ENCODE results near the gene ZBTB20.

The ZBTB20 gene

GRCh38 chr3:114332342-114333179 is 814.5 kb downstream of the ZBTB20 start:
- Histone ChIP-seq H3K27ac (ENCODE audit: low read depth, low read length) (no peak overlapping the region), H3K4me2 (ENCODE audit: low read length) (no peak overlapping the region), H3K79me2 (ENCODE audit: control insufficient read depth, insufficient read depth, low read length) (no peaks in the 10 kb centered on the region), H2BK5ac (ENCODE audit: low read length) (no peak overlapping the region), H3K18ac (ENCODE audit: low read length) (no peak overlapping the region), H3K79me1 (ENCODE audit: low read length) (no peaks in the 10 kb centered on the region), H3K4ac (ENCODE audit: low read depth, low read length) (no peak overlapping the region), H3K27me3 (ENCODE audit: insufficient read depth, low read length, poor library complexity) (no peaks in the 10 kb centered on the region), H3K4me3 (ENCODE audit: low read length) (no peak overlapping the region), H3K56ac (ENCODE audit: low read length) (no peak overlapping the region), H3K9ac (ENCODE audit: low read length) (no peak overlapping the region), H3K36me3 (ENCODE audit: control insufficient read depth, insufficient read depth, low read length) (no peaks in the 10 kb centered on the region), H4K8ac (ENCODE audit: low read depth, low read length) (no peak overlapping the region), H2AK5ac (ENCODE audit: low read length) (no peak overlapping the region), H2BK15ac (replicated peaks; ENCODE audit: low read depth) (no peak overlapping the region), H3K23ac (ENCODE audit: low read length) (no peak overlapping the region), H2BK120ac (ENCODE audit: low read depth, low read length) (no peak overlapping the region), H4K5ac (ENCODE audit: low read length) (no peak overlapping the region), H3K4me1 (ENCODE audit: control insufficient read depth, low read depth, low read length) (no peaks in the 10 kb centered on the region)
- DNase-seq = no peak
- WGBS (ENCODE audit: extremely low coverage, insufficient coverage, low lambda C conversion rate) = no CpG with 5 or more reads among the region's 5 CpGs

GRCh38 chr3:114331710-114332109 is 815.4 kb downstream of the ZBTB20 start:
- Histone ChIP-seq H3K4me1 (ENCODE audit: control insufficient read depth, low read depth, low read length) (no peaks in the 10 kb centered on the region), H4K5ac (ENCODE audit: low read length) (no peak overlapping the region), H3K9ac (ENCODE audit: low read length) (no peak overlapping the region), H4K8ac (ENCODE audit: low read depth, low read length) (no peak overlapping the region), H3K36me3 (ENCODE audit: control insufficient read depth, insufficient read depth, low read length) (no peaks in the 10 kb centered on the region), H3K4me2 (ENCODE audit: low read length) (no peak overlapping the region), H3K27ac (ENCODE audit: low read depth, low read length) (no peak overlapping the region), H2BK5ac (ENCODE audit: low read length) (no peak overlapping the region), H2BK15ac (replicated peaks; ENCODE audit: low read depth) (no peak overlapping the region), H3K23ac (ENCODE audit: low read length) (no peak overlapping the region), H3K79me2 (ENCODE audit: control insufficient read depth, insufficient read depth, low read length) (no peaks in the 10 kb centered on the region), H3K18ac (ENCODE audit: low read length) (no peak overlapping the region), H2BK120ac (ENCODE audit: low read depth, low read length) (no peak overlapping the region), H3K56ac (ENCODE audit: low read length) (no peak overlapping the region), H3K4ac (ENCODE audit: low read depth, low read length) (no peak overlapping the region), H3K4me3 (ENCODE audit: low read length) (no peak overlapping the region), H2AK5ac (ENCODE audit: low read length) (no peak overlapping the region), H3K79me1 (ENCODE audit: low read length) (no peaks in the 10 kb centered on the region), H3K27me3 (ENCODE audit: insufficient read depth, low read length, poor library complexity) (no peaks in the 10 kb centered on the region)
- no peak for DNase-seq
- WGBS (ENCODE audit: extremely low coverage, insufficient coverage, low lambda C conversion rate) = no CpG with 5 or more reads among the region's 3 CpGs

- Histone ChIP-seq H3K4ac (ENCODE audit: low read depth, low read length) (no peak overlapping the region), H3K4me3 (ENCODE audit: low read length) (no peak overlapping the region), H2BK15ac (replicated peaks; ENCODE audit: low read depth) (no peak overlapping the region), H3K27me3 (ENCODE audit: insufficient read depth, low read length, poor library complexity) (no peaks in the 10 kb centered on the region), H2BK120ac (ENCODE audit: low read depth, low read length) (no peak overlapping the region), H3K4me1 (ENCODE audit: control insufficient read depth, low read depth, low read length) (no peaks in the 10 kb centered on the region), H2AK5ac (ENCODE audit: low read length) (no peak overlapping the region), H3K27ac (ENCODE audit: low read depth, low read length) (no peak overlapping the region), H3K9ac (ENCODE audit: low read length) (no peak overlapping the region), H2BK5ac (ENCODE audit: low read length) (no peak overlapping the region), H3K79me2 (ENCODE audit: control insufficient read depth, insufficient read depth, low read length) (no peaks in the 10 kb centered on the region), H3K4me2 (ENCODE audit: low read length) (no peak overlapping the region), H3K56ac (ENCODE audit: low read length) (no peak overlapping the region), H4K5ac (ENCODE audit: low read length) (no peak overlapping the region), H3K36me3 (ENCODE audit: control insufficient read depth, insufficient read depth, low read length) (no peaks in the 10 kb centered on the region), H3K18ac (ENCODE audit: low read length) (no peak overlapping the region), H3K23ac (ENCODE audit: low read length) (no peak overlapping the region), H3K79me1 (ENCODE audit: low read length) (no peaks in the 10 kb centered on the region), H4K8ac (ENCODE audit: low read depth, low read length) (no peak overlapping the region)
- no peak for DNase-seq
- no CpG with 5 or more reads among the region's 2 CpGs for whole genome bisulfite sequencing (ENCODE audit: extremely low coverage, insufficient coverage, low lambda C conversion rate)
Measured at GRCh38 chr3:114331007-114331406, 816.1 kb downstream of the ZBTB20 start.

- no peak for DNase-seq
- H3K4ac ChIP-seq (ENCODE audit: low read depth, low read length) = no peak overlapping the region
- no peak overlapping the region for H3K9ac ChIP-seq (ENCODE audit: low read length)
- H3K56ac ChIP-seq (ENCODE audit: low read length) = no peak overlapping the region
- H3K18ac ChIP-seq (ENCODE audit: low read length) = no peak overlapping the region
- WGBS (ENCODE audit: extremely low coverage, insufficient coverage, low lambda C conversion rate) = no CpG with 5 or more reads among the region's 2 CpGs
- H4K5ac ChIP-seq (ENCODE audit: low read length) = no peak overlapping the region
- H2AK5ac ChIP-seq (ENCODE audit: low read length) = no peak overlapping the region
- H3K27me3 ChIP-seq (ENCODE audit: insufficient read depth, low read length, poor library complexity) = no peaks in the 10 kb centered on the region
- H3K36me3 ChIP-seq (ENCODE audit: control insufficient read depth, insufficient read depth, low read length) = no peaks in the 10 kb centered on the region
- no peak overlapping the region for H4K8ac ChIP-seq (ENCODE audit: low read depth, low read length)
- H3K79me2 ChIP-seq (ENCODE audit: control insufficient read depth, insufficient read depth, low read length) = no peaks in the 10 kb centered on the region
- no peak overlapping the region for H2BK15ac ChIP-seq (replicated peaks; ENCODE audit: low read depth)
- no peak overlapping the region for H2BK120ac ChIP-seq (ENCODE audit: low read depth, low read length)
- H3K4me3 ChIP-seq (ENCODE audit: low read length) = no peak overlapping the region
- no peaks in the 10 kb centered on the region for H3K79me1 ChIP-seq (ENCODE audit: low read length)
- H2BK5ac ChIP-seq (ENCODE audit: low read length) = no peak overlapping the region
- no peaks in the 10 kb centered on the region for H3K4me1 ChIP-seq (ENCODE audit: control insufficient read depth, low read depth, low read length)
- H3K27ac ChIP-seq (ENCODE audit: low read depth, low read length) = no peak overlapping the region
- H3K4me2 ChIP-seq (ENCODE audit: low read length) = no peak overlapping the region
- no peak overlapping the region for H3K23ac ChIP-seq (ENCODE audit: low read length)
Measured at GRCh38 chr3:114329823-114330222, 817.3 kb downstream of the ZBTB20 start.

- Histone ChIP-seq H3K4me3 (ENCODE audit: low read length) (no peak overlapping the region), H3K4ac (ENCODE audit: low read depth, low read length) (no peak overlapping the region), H3K23ac (ENCODE audit: low read length) (no peak overlapping the region), H3K27me3 (ENCODE audit: insufficient read depth, low read length, poor library complexity) (no peaks in the 10 kb centered on the region), H3K27ac (ENCODE audit: low read depth, low read length) (no peak overlapping the region), H2AK5ac (ENCODE audit: low read length) (no peak overlapping the region), H3K56ac (ENCODE audit: low read length) (no peak overlapping the region), H3K36me3 (ENCODE audit: control insufficient read depth, insufficient read depth, low read length) (no peaks in the 10 kb centered on the region), H3K79me2 (ENCODE audit: control insufficient read depth, insufficient read depth, low read length) (no peaks in the 10 kb centered on the region), H2BK120ac (ENCODE audit: low read depth, low read length) (no peak overlapping the region), H2BK15ac (replicated peaks; ENCODE audit: low read depth) (no peak overlapping the region), H3K79me1 (ENCODE audit: low read length) (no peaks in the 10 kb centered on the region), H3K4me2 (ENCODE audit: low read length) (no peak overlapping the region), H2BK5ac (ENCODE audit: low read length) (no peak overlapping the region), H4K5ac (ENCODE audit: low read length) (no peak overlapping the region), H3K18ac (ENCODE audit: low read length) (no peak overlapping the region), H3K4me1 (ENCODE audit: control insufficient read depth, low read depth, low read length) (peaks cover under 1% of the 10 kb centered on the region), H4K8ac (ENCODE audit: low read depth, low read length) (no peak overlapping the region), H3K9ac (ENCODE audit: low read length) (no peak overlapping the region)
- no peak for DNase-seq
- WGBS (ENCODE audit: extremely low coverage, insufficient coverage, low lambda C conversion rate) = no CpG with 5 or more reads among the region's 3 CpGs
Measured at GRCh38 chr3:114328345-114328744, 818.7 kb downstream of the ZBTB20 start.

- no peak overlapping the region for H2BK120ac ChIP-seq (ENCODE audit: low read depth, low read length)
- H3K4me1 ChIP-seq (ENCODE audit: control insufficient read depth, low read depth, low read length) = peaks cover 2% of the 10 kb centered on the region
- no peak overlapping the region for H4K8ac ChIP-seq (ENCODE audit: low read depth, low read length)
- no peak overlapping the region for H2AK5ac ChIP-seq (ENCODE audit: low read length)
- no peaks in the 10 kb centered on the region for H3K27me3 ChIP-seq (ENCODE audit: insufficient read depth, low read length, poor library complexity)
- H3K9ac ChIP-seq (ENCODE audit: low read length) = no peak overlapping the region
- H2BK5ac ChIP-seq (ENCODE audit: low read length) = no peak overlapping the region
- no peaks in the 10 kb centered on the region for H3K36me3 ChIP-seq (ENCODE audit: control insufficient read depth, insufficient read depth, low read length)
- no peak overlapping the region for H3K23ac ChIP-seq (ENCODE audit: low read length)
- H3K18ac ChIP-seq (ENCODE audit: low read length) = no peak overlapping the region
- no peaks in the 10 kb centered on the region for H3K79me2 ChIP-seq (ENCODE audit: control insufficient read depth, insufficient read depth, low read length)
- H3K4ac ChIP-seq (ENCODE audit: low read depth, low read length) = no peak overlapping the region
- WGBS (ENCODE audit: extremely low coverage, insufficient coverage, low lambda C conversion rate) = no CpG with 5 or more reads among the region's 4 CpGs
- H3K56ac ChIP-seq (ENCODE audit: low read length) = no peak overlapping the region
- no peak overlapping the region for H3K4me3 ChIP-seq (ENCODE audit: low read length)
- DNase-seq = no peak
- no peak overlapping the region for H3K27ac ChIP-seq (ENCODE audit: low read depth, low read length)
- no peak overlapping the region for H3K4me2 ChIP-seq (ENCODE audit: low read length)
- H4K5ac ChIP-seq (ENCODE audit: low read length) = no peak overlapping the region
- no peaks in the 10 kb centered on the region for H3K79me1 ChIP-seq (ENCODE audit: low read length)
- H2BK15ac ChIP-seq (replicated peaks; ENCODE audit: low read depth) = no peak overlapping the region
Measured at GRCh38 chr3:114327665-114328064, 819.4 kb downstream of the ZBTB20 start.
